ENCODE data around the gene LRRC4C.

LRRC4C gene

DNA sequence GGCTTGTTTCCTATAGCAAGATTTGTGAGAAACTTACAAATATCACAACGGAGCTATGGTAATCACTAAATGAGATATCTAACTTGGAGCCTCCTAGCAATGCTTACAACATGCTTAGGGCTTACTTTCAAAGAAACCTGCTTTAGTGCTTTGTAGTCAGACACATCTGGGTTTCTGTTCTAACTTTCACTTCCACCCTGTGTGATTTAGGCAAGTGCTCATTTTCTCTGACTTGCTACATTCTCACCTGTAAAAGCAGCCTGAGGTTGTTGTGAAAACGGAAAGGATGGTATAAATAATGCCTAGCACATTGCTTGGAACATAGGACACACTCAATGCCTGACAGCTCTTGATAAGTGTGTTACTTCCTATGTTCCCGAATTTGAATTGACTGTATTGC is 45.6 kb downstream of the LRRC4C start:
- DNase-seq, result no peak

DNA sequence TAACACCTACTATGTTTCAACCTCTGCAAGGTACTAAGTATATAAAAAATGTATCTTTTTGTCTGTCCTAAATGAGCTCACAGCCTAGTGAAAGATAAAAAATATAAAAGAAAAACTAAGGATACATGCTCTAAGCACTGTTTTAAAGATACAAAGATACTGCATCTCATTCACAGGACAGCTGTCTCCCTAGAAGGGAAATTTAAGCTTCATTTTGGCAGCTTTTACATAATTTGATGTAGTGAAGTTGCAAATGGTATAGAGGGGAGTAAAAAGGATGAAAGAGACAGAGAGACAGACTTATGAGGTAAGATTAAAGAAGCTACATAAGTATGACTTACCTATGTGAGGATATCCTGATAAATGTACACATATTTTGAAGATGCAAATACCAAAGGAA is 53.6 kb downstream of the LRRC4C start:
- DNase-seq, result no peak

DNA sequence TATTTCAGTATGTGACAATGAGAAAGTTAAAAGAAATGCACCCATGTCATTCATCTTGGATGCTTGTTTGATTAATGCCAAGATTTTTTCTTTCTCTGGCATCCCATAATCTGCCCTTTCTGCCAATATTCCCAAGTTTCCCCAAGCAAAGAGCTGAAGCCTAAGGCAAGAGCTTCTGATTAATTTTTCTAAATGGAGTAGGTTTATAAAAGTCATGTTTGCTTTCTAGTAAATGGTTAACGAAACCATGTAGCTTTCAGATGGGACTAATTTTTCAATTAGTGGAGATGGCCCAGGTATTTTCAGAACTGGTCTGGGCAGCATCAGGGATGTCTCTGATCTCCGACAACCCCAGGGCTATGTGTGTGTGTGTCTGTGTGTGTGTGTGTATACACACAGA is 55.3 kb downstream of the LRRC4C start:
- no peak for DNase-seq

DNA sequence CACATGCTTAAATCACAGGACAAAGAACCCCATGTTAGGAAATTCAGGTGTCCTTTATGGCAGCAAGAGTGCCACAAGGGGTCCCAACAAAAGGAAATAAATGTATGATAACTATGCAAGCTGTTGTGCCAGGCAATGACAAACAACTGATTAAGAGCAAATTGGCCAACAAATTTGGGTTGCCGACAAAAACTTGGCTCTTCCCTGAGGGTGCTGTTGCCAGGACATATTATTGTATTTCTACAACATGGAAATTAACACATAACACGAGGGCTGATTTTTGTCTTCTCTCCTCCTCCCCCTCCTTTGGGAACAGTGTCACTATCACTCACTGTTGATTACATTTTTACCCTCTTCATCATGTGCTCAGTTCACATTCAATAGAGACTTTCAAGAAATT is 56.0 kb downstream of the LRRC4C start:
- DNase-seq, result no peak

DNA sequence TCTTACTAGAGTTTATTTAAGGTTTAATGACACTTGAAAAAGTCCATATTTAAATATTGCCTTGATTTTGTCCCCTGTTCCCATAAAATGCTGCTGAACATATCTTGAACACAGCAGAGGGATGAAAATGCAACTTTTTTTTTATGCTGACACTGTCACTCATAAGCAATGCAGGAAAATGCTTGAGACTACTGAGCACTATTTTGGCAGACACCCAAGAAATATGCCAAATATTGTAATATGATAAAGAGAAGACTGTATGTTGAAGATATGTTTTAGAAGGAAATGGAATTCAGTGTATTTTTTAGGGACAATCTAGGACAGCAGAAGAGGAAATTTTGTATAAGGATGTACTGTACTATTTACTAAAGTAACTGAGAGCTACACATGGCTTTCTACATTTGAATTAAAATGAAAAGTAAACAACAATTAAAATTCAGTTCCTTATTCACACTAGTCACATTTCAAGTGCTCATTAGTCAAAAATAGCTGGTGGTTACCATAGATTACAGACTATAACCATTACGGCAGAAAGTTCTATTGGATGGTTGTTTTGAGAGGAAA is 58.6 kb downstream of the LRRC4C start:
- no peak for DNase-seq

DNA sequence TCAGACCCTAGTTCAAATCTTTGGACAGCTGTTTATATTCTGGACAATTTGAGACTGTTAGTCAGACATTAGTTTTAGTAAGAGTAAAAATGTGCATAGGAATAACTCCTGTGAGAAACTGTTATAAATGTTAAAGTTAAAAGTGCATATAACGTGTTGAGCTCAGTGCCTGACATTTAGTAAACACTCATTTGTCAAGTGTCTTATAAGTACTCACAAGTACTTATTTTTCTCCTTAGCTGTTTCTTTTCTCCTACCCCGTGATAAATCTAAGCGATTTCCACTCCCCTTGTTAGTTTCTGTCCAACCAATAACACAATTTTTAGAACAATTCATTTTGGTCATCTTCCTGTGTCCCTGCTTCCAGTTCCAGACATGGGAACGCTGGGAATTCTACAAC is 59.3 kb downstream of the LRRC4C start:
- DNase-seq, result no peak

DNA sequence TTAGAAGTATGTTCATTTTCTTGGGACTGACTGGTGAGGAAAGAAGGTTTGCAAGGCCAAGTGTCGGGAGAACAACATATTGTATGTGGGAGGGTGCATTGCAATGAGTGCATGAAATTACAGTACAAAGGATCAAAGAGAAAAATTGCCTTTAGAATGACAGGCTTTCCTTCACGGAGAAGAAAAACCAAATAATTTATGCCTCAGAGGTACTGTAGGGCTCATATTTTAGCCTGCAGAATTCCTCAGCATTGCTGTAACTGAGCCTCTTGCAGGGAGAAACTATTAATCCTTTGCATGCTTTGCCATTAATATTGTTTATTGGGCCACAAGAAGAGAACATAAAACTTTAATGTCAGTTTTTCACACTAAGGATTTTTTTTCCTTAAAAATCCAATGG is 60.1 kb downstream of the LRRC4C start:
- no peak for DNase-seq

DNA sequence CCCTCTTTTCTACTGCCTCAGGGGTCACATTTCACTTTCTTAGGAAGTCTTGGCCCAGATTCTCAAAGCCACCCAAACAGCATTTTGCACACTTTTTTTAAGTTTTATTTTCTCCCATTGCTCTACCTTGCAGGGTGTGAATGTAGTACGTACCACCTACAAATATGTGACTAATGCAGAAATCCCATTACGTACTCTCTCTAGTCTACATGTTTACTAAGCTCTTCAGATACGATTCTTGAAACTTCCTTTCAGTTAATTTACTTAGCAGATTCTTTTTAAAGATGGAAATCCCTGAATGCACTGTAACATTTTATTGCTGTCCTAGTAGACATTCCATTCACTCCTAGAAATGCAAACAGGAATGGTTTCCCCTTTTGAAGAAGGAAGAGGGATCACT is 61.3 kb downstream of the LRRC4C start:
- DNase-seq, result no peak

DNA sequence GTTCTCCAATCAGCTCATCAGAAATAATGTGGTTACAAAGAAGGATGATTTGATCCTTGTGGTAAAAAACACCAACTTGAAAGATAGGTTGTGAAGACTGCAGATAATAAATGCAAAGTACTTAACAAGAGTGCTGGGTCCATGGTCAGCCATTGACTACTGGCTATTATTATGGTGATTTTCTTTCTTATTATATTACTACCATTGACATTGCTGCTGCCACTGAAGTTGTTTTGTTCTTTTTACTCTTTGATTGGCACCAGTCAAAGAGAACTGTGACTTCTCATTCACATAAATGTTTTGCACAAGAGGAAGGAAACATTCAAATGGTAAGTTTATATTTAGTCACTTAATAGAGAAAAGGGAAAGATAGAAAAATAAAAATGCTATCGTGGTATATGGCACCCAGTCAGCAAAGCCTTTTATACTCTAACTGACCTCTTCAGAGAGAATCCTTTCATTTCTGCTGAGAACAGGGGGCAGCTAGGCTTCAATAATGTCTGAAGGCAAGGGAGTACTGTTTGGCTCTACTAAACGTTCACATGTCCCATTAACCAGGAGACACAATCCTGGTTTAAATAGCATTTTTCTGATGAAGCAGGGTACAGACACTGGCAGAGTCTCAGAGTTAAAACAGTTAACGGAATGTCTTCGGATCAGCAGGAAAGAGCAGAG is 64.8 kb downstream of the LRRC4C start:
- no peak for DNase-seq

DNA sequence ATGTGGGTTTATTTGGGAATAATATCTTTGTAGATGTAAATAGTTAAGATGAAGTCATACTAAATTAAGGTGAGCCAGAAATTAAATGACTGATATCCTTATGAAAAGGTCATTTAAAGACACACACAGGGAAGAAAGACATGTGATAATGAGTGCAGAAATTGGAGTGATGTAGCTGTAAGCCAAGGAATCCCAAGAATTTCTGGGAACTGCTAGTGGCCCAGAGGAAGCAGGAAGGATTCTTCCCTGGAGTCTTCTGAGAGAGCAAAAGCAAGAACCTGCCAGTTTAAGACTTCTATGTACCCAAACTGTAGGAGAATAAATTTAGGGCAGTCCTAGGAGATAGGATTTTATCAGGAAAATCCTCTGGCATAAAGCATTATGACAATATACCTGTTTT is 66.9 kb downstream of the LRRC4C start:
- no peak for DNase-seq

DNA sequence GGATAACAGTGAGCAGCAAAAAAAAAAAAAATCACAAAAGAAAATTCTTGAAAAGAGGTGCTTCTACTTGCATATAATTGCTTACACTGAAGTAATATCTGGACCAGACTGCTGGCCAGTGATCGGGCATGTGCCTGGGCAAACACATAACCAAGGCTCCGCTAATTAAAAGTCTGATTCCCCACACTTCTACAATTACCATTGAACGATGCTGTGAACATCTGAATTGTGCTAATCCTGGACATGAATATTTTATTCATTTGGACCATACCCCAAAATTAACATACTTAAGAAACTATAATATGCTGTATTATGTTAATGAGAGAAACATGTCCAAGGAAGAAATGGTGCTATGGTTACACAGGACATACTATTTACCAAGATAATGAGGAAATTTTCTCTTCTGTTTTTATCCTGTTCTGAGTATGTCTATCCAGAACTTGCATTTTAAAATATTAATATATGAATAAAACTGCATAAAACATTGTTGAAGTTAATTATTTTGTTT is 69.8 kb downstream of the LRRC4C start:
- DNase-seq, result no peak

DNA sequence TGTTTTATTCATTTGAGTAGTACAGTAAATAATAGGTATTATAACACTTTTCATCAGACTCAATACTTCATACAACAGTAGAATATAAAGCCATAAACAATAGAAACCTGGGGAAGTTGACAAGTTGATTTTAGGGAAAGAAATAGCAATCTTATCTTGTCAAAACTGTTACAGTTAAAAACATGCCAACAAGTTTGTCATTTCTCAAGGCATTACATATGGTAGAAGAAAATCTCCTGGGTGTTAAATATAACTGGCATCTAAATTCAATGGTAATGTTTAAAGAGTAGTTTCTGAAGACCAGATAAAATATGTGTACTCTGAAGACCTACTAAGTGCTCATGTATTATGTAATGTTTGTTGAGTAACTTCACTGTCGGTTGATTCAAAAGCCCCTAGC is 75.1 kb downstream of the LRRC4C start:
- DNase-seq, result no peak

DNA sequence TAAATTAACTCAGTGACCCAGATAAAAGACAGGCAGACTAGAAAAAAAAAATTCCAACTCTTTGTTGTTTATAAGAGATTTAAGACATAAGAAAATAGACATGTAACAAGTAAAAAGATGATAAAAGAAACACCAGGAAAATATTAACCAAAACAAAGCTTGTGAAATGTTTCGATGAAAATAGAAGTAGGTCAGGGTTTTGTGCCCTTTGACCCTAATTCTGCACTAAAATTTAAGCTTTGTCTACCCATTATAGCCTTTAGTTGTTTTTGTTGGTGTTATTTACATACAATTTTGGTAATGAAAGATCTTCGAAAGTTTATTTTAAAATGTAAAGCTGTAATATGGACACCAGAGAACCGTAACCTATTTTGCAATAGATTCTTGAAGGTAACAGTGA is 75.7 kb downstream of the LRRC4C start:
- no peak for DNase-seq

DNA sequence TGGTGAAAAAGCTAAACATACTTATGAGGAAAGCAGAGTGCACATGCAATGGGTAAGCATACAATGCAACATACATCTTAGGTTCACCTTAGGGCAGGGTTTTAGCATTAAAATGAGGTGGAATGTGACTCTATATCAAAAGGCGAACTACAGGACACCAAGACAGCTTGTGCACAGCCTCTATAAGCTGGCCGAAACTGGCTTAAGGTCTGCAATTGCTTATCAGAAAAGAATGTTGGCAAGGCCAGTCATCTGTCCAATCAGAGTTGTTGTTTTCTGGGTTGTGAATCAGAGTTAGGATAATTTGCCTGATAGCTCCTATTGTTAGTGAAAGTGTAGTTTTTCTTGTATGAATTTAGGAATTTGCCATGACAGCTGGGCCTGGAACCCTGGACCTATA is 76.5 kb downstream of the LRRC4C start:
- no peak for DNase-seq

DNA sequence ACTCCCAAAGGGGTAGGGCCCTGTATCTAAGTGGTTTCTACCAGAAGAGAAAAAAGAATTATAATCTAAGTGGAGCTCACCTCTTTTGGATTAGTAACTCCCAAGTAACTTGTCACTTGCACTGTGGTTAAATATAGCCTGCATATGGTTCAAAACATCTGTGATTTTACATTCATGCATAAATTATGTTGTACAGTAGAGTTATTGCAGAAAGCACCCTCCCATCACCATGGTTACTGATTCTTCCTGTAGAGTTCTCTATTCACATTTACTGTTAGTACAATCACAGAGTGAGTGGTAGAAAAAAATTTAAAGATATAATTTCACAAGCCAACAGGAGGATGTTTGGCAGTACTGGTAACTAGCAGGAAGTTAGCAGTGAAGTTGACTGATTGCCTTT is 80.4 kb downstream of the LRRC4C start:
- no peak for DNase-seq

DNA sequence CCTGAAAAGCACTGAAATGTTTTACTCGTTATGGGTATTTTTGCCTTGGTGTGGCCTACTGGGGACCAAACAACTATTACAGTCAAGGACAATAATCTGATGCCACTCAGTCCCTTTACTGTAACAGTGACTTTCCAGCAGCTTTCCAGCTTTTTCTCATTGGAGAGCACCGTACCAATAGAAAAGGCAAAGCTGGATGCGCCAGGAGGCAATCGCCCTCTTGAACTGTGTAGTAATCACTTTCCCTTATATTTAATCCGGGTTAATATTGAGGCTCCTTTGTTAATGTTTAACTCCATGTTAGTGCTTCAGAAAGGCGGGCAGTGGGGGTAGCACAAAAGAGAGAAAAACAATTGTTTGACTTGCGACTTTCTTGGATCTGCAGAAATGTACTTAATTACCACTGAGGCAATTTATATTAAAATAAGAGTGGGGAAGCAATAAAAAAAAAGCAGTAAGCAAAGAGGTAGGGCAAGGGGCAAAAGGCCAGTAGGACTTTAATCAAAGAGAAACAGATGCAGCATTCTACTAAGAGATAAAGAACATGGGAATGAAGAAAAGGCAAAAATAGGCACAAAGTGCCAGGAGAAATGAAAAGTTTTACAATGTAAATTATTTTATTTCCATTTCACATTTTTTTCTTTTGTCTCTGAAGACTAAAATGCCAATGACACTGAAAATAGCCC is 81.6 kb downstream of the LRRC4C start:
- no peak for DNase-seq

DNA sequence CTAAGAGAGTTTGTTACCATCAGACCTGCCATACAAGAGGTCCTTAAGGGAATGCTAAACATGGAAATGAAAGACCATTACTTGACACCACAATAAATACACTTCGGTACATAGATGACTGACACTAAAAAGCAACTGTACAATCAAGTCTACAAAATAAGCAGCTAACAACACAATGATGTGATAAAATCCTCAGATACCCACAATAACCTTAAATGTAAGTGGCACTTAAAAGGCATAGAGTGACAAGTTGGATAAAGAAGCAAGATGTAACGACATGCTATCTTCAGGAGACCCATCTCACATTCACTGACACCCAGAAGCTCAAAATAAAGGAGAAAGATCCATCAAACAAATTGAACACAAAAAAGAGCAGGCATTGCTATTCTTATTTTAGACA is 107.6 kb downstream of the LRRC4C start:
- no peak for DNase-seq

DNA sequence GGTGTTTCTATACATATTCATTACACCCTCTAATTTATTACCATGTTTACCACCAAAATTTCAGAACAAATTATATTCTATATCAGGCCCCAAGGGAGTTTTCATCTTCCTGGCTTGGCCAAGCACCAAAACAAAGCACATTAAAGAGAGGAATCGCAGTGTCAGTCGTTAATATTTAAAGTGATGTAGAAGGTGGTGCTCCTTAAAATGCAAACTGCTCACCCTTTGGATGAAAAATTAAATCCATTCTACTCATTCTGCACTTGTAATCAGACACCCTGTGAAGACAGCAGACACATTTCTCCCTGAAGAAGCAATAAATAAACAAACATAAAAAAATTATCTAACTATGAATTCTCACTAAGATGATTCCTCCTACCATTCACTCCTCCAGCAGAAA is 113.4 kb downstream of the LRRC4C start:
- DNase-seq, result no peak

DNA sequence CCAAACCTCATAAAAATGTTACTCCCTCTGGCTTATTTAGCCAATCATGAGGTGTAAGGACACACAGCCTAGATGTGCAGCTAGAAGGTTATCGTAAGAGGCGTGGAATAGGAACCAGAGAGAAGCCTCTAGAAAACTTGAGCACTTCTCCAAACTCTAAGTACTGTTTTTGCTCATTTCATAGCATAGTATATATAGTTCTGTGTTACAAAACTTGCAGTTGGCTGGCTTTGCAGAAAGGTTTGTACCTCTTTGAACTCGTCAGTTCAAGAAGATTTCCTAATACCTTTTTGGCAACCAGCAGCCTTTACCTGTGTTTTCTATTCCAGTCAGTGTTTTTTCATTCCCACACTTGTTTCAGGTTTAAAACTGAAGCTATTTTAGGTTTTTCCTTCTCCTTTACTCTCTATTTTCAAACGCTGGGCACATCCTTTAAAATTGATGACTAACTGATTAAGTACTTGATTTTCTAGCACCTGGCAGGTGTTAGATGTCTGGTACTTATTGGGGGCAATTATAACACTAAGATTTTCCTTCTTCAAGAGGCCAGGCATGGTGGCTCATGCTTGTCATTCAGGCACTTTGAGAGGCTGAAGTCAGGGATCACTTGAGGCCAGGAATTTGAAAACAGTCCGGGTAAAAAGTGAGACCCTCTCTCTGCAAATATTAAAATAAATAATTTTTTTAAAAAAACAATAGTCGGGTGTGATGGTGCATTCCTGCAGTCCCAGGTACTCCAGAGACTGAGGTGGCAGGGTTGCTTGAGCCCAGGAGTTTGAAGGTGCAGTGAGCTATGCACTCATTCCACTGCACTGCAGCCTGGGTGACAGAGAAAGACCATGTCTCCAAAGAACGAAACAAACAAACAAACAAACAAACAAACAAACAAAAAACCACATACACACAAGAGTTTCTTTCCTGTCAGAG is 125.2 kb downstream of the LRRC4C start:
- no peak for DNase-seq

DNA sequence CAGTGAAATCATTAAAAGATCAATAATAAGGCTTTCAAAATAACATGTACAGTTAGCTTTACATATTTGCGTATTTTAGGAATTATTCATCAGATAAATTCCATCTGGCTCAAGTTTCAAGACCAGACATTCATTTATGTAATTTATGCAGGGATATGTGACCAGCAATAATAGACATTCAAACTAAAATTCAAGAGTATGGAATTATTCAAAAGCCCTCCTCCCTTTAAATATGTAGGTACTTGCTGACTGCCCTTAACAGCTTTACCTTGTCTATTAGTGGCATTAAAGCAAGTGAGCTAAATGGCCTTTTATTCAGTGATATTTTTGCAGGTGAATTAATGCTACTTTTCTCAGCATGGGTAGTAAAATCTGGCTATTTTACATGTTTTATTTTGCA is 126.1 kb downstream of the LRRC4C start:
- no peak for DNase-seq

DNA sequence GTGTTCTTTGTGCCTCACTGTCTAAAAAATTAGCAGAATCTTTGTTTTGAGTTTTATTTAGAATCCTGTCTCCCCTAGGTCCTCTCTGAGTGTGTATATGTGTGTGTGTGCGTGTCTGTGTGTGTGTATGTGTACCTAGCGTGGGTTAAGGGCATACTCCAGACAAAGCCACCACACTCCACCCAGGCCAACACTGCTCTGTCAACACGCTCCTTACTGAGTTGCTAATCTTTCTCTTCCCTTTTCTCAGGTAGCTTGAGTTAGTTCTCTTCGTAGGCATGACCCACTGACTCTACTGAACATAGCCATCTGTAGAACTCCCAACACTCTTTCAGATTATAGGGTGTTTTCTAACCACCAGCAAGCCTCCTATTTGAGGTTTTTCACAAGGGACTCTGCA is 131.1 kb downstream of the LRRC4C start:
- no peak for DNase-seq

DNA sequence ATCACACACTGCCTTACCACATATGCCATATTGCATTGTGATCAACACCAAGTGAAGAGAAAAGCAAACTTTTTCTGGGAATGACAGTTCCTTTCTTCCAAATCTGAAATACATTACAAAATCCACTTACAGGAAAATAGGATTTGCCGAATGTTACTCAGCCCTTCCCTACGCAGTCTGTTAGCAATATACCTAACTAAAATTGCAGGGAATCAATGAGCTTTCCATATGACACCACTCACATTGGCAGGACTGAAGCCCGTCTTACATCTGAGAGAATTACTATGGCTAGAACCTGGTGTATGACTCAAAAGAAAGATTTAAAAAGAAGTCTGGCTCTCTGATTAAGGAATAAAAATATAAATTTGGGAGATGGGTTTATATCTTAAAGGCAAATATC is 136.0 kb downstream of the LRRC4C start:
- no peak for DNase-seq

DNA sequence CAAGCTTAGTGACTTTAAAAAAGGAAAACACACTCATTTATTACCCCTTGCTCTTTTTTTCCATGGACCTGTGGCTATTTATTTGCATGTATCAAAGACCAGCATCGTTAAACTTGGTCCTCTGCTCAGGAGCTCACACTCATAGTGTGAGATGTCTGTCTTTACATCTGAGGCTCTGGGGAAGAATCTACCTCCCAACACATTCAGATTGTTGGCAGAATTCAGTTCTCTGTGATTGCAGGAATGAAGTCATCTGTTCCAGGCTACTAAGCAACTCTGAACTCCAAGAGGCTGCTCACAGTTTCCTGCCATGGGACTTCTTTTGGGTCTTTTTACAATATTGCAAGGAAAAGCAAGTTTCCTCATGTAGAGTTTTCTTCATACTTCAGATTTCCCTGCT is 138.8 kb downstream of the LRRC4C start:
- DNase-seq, result no peak

DNA sequence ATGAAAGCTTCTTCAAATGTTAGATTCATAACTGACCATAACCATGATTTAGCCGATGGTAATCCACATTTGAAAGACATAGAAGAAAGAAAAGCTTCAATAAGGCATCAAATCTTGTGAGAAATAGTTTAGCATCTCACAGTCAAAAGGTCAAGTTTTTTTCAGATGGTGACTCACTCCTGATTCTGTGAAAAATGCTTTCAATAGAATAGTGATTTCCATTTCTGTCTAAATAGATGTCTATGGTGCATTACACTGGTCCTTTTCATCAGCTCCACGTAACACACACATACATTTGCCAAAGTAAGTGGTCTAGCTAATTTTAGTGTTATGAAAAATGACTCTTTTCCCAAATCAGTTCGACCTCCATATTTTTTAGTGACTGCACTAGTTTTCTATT is 139.2 kb downstream of the LRRC4C start:
- DNase-seq, result no peak
